Kidney (tissue), 14 donors: ENCODE data around the gene PRKN. TPM values are rescaled to one million over a fixed set of nuclear protein-coding genes. Genes with fewer than 3 reads are reported as not detected.

ENCODE experiments used
- DNase-seq, 5 donors: peaks; one replicate each; pipeline ENCODE4 v3.0.0-alpha.2; 2013 to 2020
- FAIRE-seq: peaks from 2 replicates; lab custom pipeline; 2012; peaks lifted over from hg19 to GRCh38; lab: Jason Lieb, UNC
- H3K27ac ChIP-seq, 2 donors: one replicate each; pipeline ENCODE4 v1.7.0; 2013; ENCODE audit warnings: low read depth in 2 of 2, low read length in 2 of 2, inconsistent platforms in 1 of 2
- H3K27me3 ChIP-seq: one replicate; pipeline ENCODE4 v1.7.1; 2013; ENCODE audit warnings: low read length, inconsistent platforms; ENCODE audit not compliant: control insufficient read depth, insufficient read depth
- H3K36me3 ChIP-seq, 3 donors: one replicate each; pipeline versions ENCODE4 v1.7.0 to v1.7.1; 2013; ENCODE audit warnings: low read length in 3 of 3, control low read depth in 1 of 3, inconsistent platforms in 1 of 3; ENCODE audit not compliant: insufficient read depth in 3 of 3, control insufficient read depth in 2 of 3
- H3K4me1 ChIP-seq, 3 donors: one replicate each; pipeline versions ENCODE4 v1.7.0 to v1.7.1; 2013; ENCODE audit warnings: low read length in 3 of 3, inconsistent platforms in 1 of 3, low read depth in 1 of 3; ENCODE audit not compliant: control insufficient read depth in 2 of 3, insufficient read depth in 2 of 3
- H3K4me3 ChIP-seq, 3 donors: one replicate each; pipeline versions ENCODE4 v1.7.0 to v1.8.1; 2013; ENCODE audit warnings: low read length in 3 of 3, control low read depth in 1 of 3, inconsistent platforms in 1 of 3
- H3K9ac ChIP-seq, 3 donors: one replicate each; pipeline versions ENCODE4 v1.7.0 to v1.7.1; 2013; ENCODE audit warnings: low read length in 3 of 3, control low read depth in 1 of 3, inconsistent platforms in 1 of 3
- H3K9me3 ChIP-seq, 3 donors: one replicate each; pipeline versions ENCODE4 v1.7.0 to v1.7.1; 2013; ENCODE audit warnings: low read length in 3 of 3, control low read depth in 1 of 3, inconsistent platforms in 1 of 3; ENCODE audit not compliant: control insufficient read depth in 2 of 3, insufficient read depth in 1 of 3
- CTCF ChIP-seq: IDR thresholded peaks from 3 replicates; pipeline ENCODE4 v1.5.1; 2012; ENCODE audit warnings: mild to moderate bottlenecking, moderate library complexity, borderline replicate concordance; ENCODE audit not compliant: insufficient read depth; ENCODE audit errors: extremely low read depth
- intact Hi-C: fragments of 100-400 bp; cut with DNase I; formaldehyde crosslinking; loops from one replicate; pipeline ENCODE4 v1.11.1; 2022
- polyA plus RNA-seq: library from polyadenylated mRNA; stranded (reverse); fragments of 350-450 nt; fragmentation: Illumina TruSeq; extraction: RNeasy Lipid Tissue Mini Kit (QIAGEN cat#74804); gene quantifications from one replicate; pipeline ENCODE4 v1.2.3, GENCODE V29; 2014; ENCODE audit warnings: low read depth, low replicate concordance; ENCODE audit not compliant: insufficient read depth
- total RNA-seq: library from RNA; stranded (reverse); fragmentation: NEBNext Ultra II Directional; extraction: Animal tissue kit (Norgen Biotek cat#: 25700); gene quantifications from one replicate; pipeline ENCODE4 v1.2.1, GENCODE V29; 2021
- donor health status: control.
- donor health status: control.
- donor health status: control.
- donor health status: control.
- donor health status: control.
- donor health status: DM: yes; HTN: yes; CAD: no.
- donor health status: Normal renal cell carcinoma (clear cell type).

PRKN gene
- total and polyA plus RNA-seq, 2 donors from 2014 or later = 8.6 to 10.4 TPM

- no peak for FAIRE-seq
Observed at GRCh38 chr6:162408826-162409535, 318.6 kb downstream of the PRKN start.

GRCh38 chr6:162404951-162405350 is 322.6 kb downstream of the PRKN start:
- Histone ChIP-seq H3K9ac (no peak overlapping the region), H3K4me1 (no peaks in the 10 kb centered on the region), H3K9me3 (no peaks in the 10 kb centered on the region), H3K36me3 (no peaks in the 10 kb centered on the region), H3K27ac (no peak overlapping the region), H3K4me3 (no peak overlapping the region), H3K27me3 (no peaks in the 10 kb centered on the region)
- TF ChIP-seq CTCF = no peak
- intact Hi-C loops = no loop called here
- DNase-seq (no peak), FAIRE-seq (no peak)

More at GRCh38 chr6:162408826-162409535, 318.6 kb downstream of the PRKN start:
- no peaks in the 10 kb centered on the region for H3K4me1 ChIP-seq
- no peak overlapping the region for H3K27ac ChIP-seq
- no peaks in the 10 kb centered on the region for H3K27me3 ChIP-seq
- DNase-seq = no peak
- intact Hi-C loops = no loop called here
- H3K9me3 ChIP-seq = no peaks in the 10 kb centered on the region
- no peak overlapping the region for H3K4me3 ChIP-seq
- no peaks in the 10 kb centered on the region for H3K36me3 ChIP-seq
- TF ChIP-seq CTCF = no peak
- no peak overlapping the region for H3K9ac ChIP-seq

GRCh38 chr6:162403031-162403430 is 324.5 kb downstream of the PRKN start:
- Histone ChIP-seq H3K4me3 (no peak overlapping the region), H3K36me3 (no peaks in the 10 kb centered on the region), H3K27me3 (no peaks in the 10 kb centered on the region), H3K9me3 (peaks cover 0 to 6% (median 0%) of the 10 kb centered on the region in 3 donors), H3K27ac (no peak overlapping the region), H3K9ac (no peak overlapping the region), H3K4me1 (no peaks in the 10 kb centered on the region)
- intact Hi-C loops = no loop called here
- no peak for DNase-seq
- TF ChIP-seq CTCF = no peak
- FAIRE-seq = no peak
